ENCODE measurements around the gene TRIO.
A peak's percentile ranks its signal among the peaks of the same experiment; 100 is the strongest.

TRIO gene

DNA sequence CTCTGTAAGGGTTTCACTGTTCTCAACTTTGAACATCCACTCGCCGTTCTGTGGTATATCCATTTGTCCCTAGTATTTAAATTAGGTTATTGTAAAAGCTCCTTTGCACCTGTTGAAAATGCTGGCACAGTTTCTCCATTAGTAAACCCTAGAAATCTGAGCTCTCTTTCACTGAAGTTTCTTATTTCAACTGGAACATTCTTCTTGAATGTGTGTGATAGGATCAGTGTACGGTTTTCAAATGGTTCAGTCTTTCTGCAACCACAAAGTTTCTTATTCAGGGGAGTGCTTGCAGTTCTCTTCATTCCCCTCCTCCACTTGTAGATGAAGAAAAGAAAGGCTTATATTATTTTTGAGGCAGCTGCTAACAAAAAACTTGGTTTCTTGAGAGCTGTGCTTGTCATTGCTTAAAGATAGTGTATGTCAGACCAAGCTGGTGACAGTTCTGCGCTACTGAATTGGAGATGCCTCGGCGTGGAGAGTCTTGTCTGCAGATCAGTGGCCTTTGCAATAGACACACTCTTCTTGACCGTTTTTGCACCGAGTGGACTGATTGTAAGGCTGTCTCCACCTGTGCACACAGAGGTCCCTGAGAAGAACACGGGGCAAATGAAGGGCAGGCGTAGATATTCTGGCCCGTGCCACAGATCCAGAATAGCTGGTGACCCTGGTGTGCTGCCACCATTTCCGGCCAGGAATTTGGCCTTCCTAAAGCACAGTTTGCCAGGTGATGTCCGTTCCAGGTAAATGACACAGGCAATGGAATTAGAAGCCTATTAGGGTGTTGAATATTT is 102.2 kb downstream of the TRIO start:
- TF ChIP-seq, protein P1, sequence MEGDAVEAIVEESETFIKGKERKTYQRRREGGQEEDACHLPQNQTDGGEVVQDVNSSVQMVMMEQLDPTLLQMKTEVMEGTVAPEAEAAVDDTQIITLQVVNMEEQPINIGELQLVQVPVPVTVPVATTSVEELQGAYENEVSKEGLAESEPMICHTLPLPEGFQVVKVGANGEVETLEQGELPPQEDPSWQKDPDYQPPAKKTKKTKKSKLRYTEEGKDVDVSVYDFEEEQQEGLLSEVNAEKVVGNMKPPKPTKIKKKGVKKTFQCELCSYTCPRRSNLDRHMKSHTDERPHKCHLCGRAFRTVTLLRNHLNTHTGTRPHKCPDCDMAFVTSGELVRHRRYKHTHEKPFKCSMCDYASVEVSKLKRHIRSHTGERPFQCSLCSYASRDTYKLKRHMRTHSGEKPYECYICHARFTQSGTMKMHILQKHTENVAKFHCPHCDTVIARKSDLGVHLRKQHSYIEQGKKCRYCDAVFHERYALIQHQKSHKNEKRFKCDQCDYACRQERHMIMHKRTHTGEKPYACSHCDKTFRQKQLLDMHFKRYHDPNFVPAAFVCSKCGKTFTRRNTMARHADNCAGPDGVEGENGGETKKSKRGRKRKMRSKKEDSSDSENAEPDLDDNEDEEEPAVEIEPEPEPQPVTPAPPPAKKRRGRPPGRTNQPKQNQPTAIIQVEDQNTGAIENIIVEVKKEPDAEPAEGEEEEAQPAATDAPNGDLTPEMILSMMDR (IDR thresholded peaks at IDR 0.05), result no peak
- no peak overlapping the region for H3K27ac ChIP-seq

DNA sequence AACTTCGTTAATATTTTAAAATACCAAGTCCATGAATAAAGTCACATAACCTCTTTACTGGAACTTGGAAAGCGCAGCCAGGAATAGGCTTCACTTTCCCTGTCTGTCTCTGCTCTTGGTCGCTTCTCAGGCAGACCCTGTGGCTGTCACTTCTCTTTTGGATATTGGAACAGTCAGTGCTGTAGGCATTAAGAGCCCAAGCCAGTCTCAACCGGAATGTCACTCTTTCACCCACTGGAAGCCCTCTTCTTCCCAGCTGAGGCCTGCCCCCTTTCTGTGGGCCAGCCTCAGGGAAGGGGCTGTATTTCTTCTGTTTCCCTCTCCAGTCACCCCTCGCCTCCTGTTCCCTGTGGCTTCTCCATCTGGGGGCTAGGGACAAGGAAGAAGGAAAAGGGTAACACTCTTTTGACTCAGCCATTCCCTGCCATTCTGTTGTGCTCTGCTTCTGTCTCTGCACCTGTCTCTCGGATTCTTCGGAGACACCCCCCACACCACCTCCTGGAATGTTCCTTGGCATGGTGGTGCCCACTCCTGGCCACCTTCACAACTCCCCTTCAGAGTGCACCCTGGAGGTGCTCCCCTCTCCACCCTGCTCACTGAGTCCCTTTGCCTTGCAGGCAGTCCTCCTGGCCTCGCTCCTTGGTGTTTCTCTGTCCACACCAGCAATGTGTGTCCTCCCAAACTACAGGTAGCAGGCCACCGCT is 103.4 kb downstream of the TRIO start:
- Histone ChIP-seq H3K9me3 (no peaks in the 10 kb centered on the region), H3K27ac (no peak overlapping the region), H3K4me3 (ENCODE audit: low read depth in 1 of 2, low read length in 1 of 2) (no peak overlapping the region), H3K4me1 (ENCODE audit: control insufficient read depth in 1 of 2, insufficient read depth in 1 of 2, low read depth in 1 of 2, low read length in 1 of 2) (peaks cover 16 to 17% of the 10 kb centered on the region in 2 experiments), H3K27me3 (peaks cover 5% of the 10 kb centered on the region), H3K36me3 (no peaks in the 10 kb centered on the region)
- TF ChIP-seq, protein P1 (IDR thresholded peaks at IDR 0.05), result no peak

More for the DNA sequence above, 102.2 kb downstream of the TRIO start:
- peaks cover 5 to 6% of the 10 kb centered on the region in 2 experiments for H3K4me1 ChIP-seq (ENCODE audit: control insufficient read depth in 1 of 2, insufficient read depth in 1 of 2, low read depth in 1 of 2, low read length in 1 of 2)
- H3K27me3 ChIP-seq, result peaks cover 5% of the 10 kb centered on the region
- no peak overlapping the region for H3K4me3 ChIP-seq (ENCODE audit: low read depth in 1 of 2, low read length in 1 of 2)
- no peaks in the 10 kb centered on the region for H3K36me3 ChIP-seq
- no peaks in the 10 kb centered on the region for H3K9me3 ChIP-seq

DNA sequence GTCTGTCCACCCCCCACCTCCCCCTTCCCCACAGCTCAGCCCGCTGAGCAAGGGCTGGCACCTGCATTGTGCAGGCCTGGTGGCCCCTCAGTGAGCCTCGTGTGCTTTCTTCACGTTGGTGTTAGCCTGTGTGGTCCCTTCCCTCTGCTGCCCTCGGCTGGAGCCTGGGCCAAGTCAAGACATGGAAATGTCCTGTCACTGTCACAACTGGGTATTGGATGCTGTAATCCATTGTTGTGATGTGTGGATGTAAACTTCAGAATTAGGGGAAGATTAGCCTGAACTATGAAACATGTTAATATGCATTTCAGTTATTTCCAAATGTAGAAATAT is 103.9 kb downstream of the TRIO start:
- Histone ChIP-seq H3K4me1 (ENCODE audit: control insufficient read depth in 1 of 2, insufficient read depth in 1 of 2, low read depth in 1 of 2, low read length in 1 of 2) (peaks cover 16 to 17% of the 10 kb centered on the region in 2 experiments), H3K4me3 (ENCODE audit: low read depth in 1 of 2, low read length in 1 of 2) (no peak overlapping the region), H3K9me3 (no peaks in the 10 kb centered on the region), H3K27me3 (peaks cover 5% of the 10 kb centered on the region), H3K27ac (no peak overlapping the region), H3K36me3 (no peaks in the 10 kb centered on the region)
- TF ChIP-seq, protein P1 (IDR thresholded peaks at IDR 0.05), result no peak

DNA sequence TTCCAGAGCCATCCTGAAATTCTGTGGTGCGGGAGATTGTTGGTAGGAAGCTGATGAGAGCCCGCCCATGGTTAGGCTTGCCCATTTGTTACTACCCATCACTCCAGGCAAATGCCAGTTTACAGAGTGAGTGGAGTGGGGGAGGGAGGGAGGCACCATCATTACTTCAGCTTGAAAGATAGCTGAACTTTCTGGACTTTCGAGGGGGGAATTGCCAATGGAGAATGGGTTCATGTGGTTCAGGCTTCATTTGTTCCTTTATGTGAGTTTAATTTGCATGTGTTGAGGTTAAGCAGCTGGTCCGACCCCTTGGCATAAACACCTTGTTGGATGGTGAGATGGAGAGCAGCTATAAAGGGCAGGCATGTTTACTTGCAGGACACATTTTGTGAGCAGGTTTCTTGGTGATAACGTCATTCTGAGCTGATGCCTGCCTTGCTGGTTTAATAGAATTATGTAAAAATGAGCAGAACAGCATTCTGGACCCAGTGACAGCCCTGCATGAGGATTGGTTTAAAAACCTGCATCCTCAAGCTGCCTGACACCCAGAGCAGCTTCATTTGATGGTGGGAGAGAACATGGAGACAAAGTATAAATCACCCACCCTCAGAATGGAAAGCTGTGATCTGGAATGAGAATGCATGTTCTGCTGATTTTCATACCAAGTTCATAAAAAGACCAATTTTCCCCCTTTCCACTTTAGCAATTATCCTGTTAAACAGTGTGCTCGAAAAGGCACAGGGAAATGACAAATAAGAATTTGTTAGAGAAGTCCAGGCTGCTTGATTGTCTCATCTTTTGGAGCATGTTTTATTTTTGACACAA is 106.3 kb downstream of the TRIO start:
- H3K4me3 ChIP-seq (ENCODE audit: low read depth in 1 of 2, low read length in 1 of 2), result no peak overlapping the region
- H3K4me1 ChIP-seq (ENCODE audit: control insufficient read depth in 1 of 2, insufficient read depth in 1 of 2, low read depth in 1 of 2, low read length in 1 of 2), result peaks cover 16 to 17% of the 10 kb centered on the region in 2 experiments
- H3K27me3 ChIP-seq, result peaks cover 5% of the 10 kb centered on the region
- no peaks in the 10 kb centered on the region for H3K36me3 ChIP-seq
- H3K9me3 ChIP-seq, result no peaks in the 10 kb centered on the region
- TF ChIP-seq, protein P1 (IDR thresholded peaks at IDR 0.05), result no peak
- no peak overlapping the region for H3K27ac ChIP-seq

GRCh38 chr5:14250084-14250695 is 107.0 kb downstream of the TRIO start:
- H3K36me3 ChIP-seq, result no peaks in the 10 kb centered on the region
- no peaks in the 10 kb centered on the region for H3K9me3 ChIP-seq
- peaks cover 5% of the 10 kb centered on the region for H3K27me3 ChIP-seq
- H3K4me1 ChIP-seq (ENCODE audit: control insufficient read depth in 1 of 2, insufficient read depth in 1 of 2, low read depth in 1 of 2, low read length in 1 of 2), result peaks cover 16 to 17% of the 10 kb centered on the region in 2 experiments
- TF ChIP-seq, protein P1 (IDR thresholded peaks at IDR 0.05), result no peak
- no peak overlapping the region for H3K4me3 ChIP-seq (ENCODE audit: low read depth in 1 of 2, low read length in 1 of 2)
- peak overlapping the region; percentile 52 for H3K27ac ChIP-seq

Measured in neutrophil (primary cell).